GOT3 (cell line): ENCODE results near the gene CUL9.

Source experiments
- DNase-seq: peaks from one replicate; lab custom pipeline; 2025; ENCODE audit warnings: mixed read lengths; lab: John Stamatoyannopoulos, UW

CUL9 gene

GRCh38 chr6:43173591-43174262 is 8.3 kb upstream of the CUL9 start:
- DNase-seq = no peak

GRCh38 chr6:43174263-43175112 is 7.5 kb upstream of the CUL9 start:
- peak; percentile 87 for DNase-seq

DNA sequence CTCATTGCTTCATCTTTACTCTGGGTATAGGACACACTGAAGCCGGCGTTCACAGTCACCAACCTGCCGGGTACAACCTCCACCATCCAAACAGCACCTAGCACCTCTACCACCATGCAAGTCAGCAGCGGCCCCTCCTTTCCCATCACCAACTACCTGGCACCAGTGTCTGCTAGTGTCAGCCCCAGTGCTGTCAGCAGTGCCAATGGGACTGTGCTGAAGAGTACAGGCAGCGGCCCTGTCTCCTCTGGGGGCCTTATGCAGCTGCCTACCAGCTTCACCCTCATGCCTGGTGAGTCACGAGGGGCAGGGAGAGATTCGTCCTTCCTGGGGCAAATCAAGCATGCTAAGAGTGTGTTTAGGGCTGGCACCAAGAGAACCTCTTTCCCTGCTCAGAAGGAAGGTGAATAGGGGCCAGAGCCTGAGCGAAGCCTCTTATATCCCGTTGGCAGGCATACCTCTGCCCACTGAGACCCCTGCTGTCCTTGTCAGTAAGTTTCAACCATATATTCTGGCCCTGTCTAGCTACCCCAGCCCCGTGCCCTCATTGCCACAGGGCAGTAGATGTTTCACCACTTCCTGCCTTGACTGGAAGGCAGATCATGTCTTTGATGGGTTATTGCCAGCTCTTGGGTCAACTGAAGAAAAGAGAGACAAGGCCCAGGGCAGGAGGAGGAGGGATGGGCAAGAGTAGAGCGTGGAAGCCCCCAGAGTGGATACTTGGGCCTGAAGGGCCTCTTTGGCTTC is 6.1 kb upstream of the CUL9 start:
- DNase-seq = no peak

- DNase-seq = no peak
Measured at GRCh38 chr6:43176423-43176786, 5.6 kb upstream of the CUL9 start.

GRCh38 chr6:43178150-43178549 is 3.8 kb upstream of the CUL9 start:
- DNase-seq = no peak

- no peak for DNase-seq
Measured at GRCh38 chr6:43178951-43179830, 2.8 kb upstream of the CUL9 start.

DNA sequence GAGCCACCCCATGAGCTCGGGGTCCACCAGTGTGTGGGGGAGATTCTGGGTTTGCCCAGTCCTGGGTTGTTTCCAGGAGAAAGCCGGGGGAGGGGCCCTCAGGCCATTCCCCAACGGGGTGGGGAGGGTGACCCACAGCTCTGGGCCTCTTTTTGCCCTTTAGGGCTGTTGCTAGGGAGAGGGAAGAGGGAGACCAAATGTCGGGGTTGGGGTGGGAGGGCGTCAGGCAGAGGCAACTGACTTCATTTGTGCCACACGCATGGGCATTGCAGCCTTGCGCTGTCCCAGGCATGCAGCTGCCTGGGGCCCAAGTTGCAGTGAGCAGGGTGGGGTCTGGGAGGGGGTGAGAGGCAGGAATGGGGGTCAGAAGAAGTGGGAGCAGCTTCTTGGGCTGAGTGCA is 1.9 kb upstream of the CUL9 start:
- no peak for DNase-seq

- no peak for DNase-seq
Measured at GRCh38 chr6:43180985-43181384, 1.0 kb upstream of the CUL9 start.

- DNase-seq = no peak
Measured at GRCh38 chr6:43181621-43181941, 415 bp upstream of the CUL9 start.

GRCh38 chr6:43183441-43183840 is 1.4 kb downstream of the CUL9 start:
- no peak for DNase-seq

- no peak for DNase-seq
Measured at GRCh38 chr6:43184268-43184985, 2.4 kb downstream of the CUL9 start.

GRCh38 chr6:43185391-43185985 is 3.5 kb downstream of the CUL9 start:
- DNase-seq = no peak

DNA sequence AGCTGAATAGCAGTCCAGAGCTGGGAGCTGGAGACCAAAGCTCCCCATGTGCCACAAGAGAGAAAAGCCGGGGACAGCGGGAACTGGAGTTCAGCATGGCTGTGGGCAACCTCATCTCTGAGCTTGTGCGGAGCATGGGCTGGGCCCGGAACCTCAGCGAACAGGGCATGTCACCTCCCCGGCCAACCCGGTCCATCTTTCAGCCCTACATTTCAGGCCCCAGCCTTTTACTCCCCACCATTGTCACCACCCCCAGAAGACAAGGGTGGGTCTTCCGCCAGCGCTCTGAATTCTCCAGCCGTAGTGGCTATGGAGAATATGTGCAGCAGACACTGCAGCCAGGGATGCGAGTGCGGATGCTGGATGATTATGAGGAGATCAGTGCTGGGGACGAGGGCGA is 4.0 kb downstream of the CUL9 start:
- no peak for DNase-seq

DNA sequence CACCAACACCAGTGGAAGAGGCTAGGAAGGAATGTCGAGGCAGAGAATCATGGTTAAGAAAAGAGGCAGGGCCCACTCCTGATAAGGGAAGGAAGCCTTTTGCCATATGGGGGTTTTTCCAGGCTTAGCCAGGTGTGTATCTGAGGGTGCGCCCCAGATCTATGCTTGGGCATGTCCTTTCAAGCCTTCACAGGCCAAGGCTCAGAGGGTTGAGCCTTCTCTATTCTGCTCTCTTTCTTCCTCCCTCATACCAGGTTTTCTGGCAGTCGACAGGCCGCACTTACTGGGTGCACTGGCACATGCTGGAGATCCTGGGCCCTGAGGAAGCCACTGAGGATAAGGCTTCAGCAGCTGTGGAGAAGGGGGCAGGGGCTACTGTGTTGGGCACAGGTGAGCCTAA is 4.7 kb downstream of the CUL9 start:
- no peak for DNase-seq

- DNase-seq = no peak
Measured at GRCh38 chr6:43187821-43188220, 5.8 kb downstream of the CUL9 start.

- no peak for DNase-seq
Measured at GRCh38 chr6:43188426-43188825, 6.4 kb downstream of the CUL9 start.

DNA sequence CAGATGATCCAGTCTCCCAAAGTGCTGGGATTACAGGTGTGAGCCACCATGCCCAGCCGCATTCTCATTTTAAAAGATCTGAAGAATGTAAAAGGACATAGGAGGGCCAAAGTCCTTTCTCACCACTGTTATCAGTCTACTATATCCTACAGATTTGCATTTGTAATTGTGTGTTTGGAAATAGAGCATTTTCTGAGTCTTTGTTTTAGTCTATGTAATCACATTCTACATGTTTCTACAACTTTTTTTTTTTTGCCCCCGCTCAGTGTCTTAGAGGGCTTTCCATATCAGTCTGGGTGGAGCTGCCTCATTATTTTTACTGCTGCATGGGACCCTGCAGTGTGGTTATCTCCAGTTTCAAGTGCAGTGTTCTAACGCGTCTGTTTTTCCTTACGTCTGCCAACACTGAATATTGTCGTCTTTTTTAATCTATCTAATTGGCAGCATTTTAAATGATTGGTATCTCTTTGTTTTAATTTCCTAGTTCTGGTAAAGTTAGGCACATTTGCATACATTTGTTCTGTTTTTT is 7.8 kb downstream of the CUL9 start:
- DNase-seq = no peak

- no peak for DNase-seq
Measured at GRCh38 chr6:43192911-43193310, 10.9 kb downstream of the CUL9 start.

DNA sequence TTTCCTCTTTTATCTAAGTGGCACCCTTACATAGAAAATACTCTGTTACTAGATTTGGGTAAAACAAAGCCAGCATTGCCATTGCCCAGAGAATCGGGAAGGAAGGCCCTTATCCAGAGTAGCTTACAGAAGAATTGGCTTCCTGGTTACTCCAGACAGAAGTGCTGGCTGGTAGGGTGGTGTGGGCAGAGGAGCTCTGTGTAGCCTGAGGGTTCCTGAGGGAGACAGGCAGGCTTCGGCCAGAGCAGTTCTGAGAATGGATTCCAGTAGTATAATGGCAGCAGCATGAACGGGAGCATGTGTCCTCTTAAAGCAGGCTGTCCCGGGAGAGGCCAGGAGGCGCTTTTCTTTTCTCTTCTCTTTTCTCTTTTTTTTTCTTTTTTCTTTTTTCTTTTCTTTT is 11.9 kb downstream of the CUL9 start:
- DNase-seq = no peak

GRCh38 chr6:43196337-43196736 is 14.3 kb downstream of the CUL9 start:
- no peak for DNase-seq

- DNase-seq = no peak
Measured at GRCh38 chr6:43199912-43200311, 17.9 kb downstream of the CUL9 start.
